Liver (tissue), 3 donors: Measurements from ENCODE around the gene CD27.
"Not testable (repeated sequence)": the region's sequence is repeated elsewhere in the genome, so short reads cannot be mapped to it uniquely, and the experiment has no call there.

Source experiments
- ATF3 ChIP-seq: IDR thresholded peaks from 2 replicates; pipeline ENCODE4 v1.6.1; 2016; ENCODE audit warnings: antibody characterized with exemption
- CTCF ChIP-seq: fragments of 150-350 bp; IDR thresholded peaks from 2 replicates; pipeline ENCODE4 v1.5.1; 2017; ENCODE audit warnings: improper control_type of control experiment, low read depth, low read length; ENCODE audit not compliant: missing input control
- FOXA1 ChIP-seq: IDR thresholded peaks from 2 replicates; pipeline ENCODE4 v1.6.1; 2016; ENCODE audit warnings: antibody characterized with exemption
- GABPA ChIP-seq, 2 donors: IDR thresholded peaks in 1 of 2; conservative IDR thresholded peaks in 1 of 2; 2 replicates each; pipeline ENCODE4 v1.6.1; 2016; ENCODE audit warnings: antibody characterized with exemption in 2 of 2, mild to moderate bottlenecking in 1 of 2, moderate library complexity in 1 of 2
- JUND ChIP-seq, 2 donors: IDR thresholded peaks; 2 replicates each; pipeline ENCODE4 v1.6.1; 2016; ENCODE audit warnings: antibody characterized with exemption in 2 of 2
- MAX ChIP-seq: IDR thresholded peaks from 2 replicates; pipeline ENCODE4 v1.6.1; 2016; ENCODE audit warnings: antibody characterized with exemption
- RAD21 ChIP-seq, 2 donors: IDR thresholded peaks; 2 replicates each; pipeline ENCODE4 v1.6.1; 2016; ENCODE audit warnings: antibody characterized with exemption in 2 of 2, mild to moderate bottlenecking in 2 of 2
- REST ChIP-seq: IDR thresholded peaks from 2 replicates; pipeline ENCODE4 v1.6.1; 2016; ENCODE audit warnings: antibody characterized with exemption, mild to moderate bottlenecking
- SP1 ChIP-seq: IDR thresholded peaks from 2 replicates; pipeline ENCODE4 v1.6.1; 2018; ENCODE audit warnings: antibody characterized with exemption, mild to moderate bottlenecking
- TAF1 ChIP-seq: conservative IDR thresholded peaks from 2 replicates; pipeline ENCODE4 v1.6.1; 2016; ENCODE audit warnings: antibody characterized with exemption, mild to moderate bottlenecking
- YY1 ChIP-seq: IDR thresholded peaks from 2 replicates; pipeline ENCODE4 v1.6.1; 2016; ENCODE audit warnings: antibody characterized with exemption, mild to moderate bottlenecking
- ZBTB33 ChIP-seq: IDR thresholded peaks from 2 replicates; pipeline ENCODE4 v1.6.1; 2016; ENCODE audit warnings: antibody characterized with exemption
- donor health status: healthy.
- donor health status: healthy.

GRCh38 chr12:6475233-6475975, 30.6 kb downstream of the CD27 start:
- TF ChIP-seq GABPA (IDR thresholded peaks at IDR 0.05 in 1 of 2, conservative IDR thresholded peaks at IDR 0.05 in 1 of 2); FOXA1; CTCF; MAX; JUND (IDR thresholded peaks at IDR 0.05); RAD21 (IDR thresholded peaks at IDR 0.05); TAF1; SP1; ZBTB33; REST; ATF3; YY1: not testable (repeated sequence)
